Measurements from ENCODE around the gene COX6A1.
"Not testable (repeated sequence)": the region's sequence is repeated elsewhere in the genome, so short reads cannot be mapped to it uniquely, and the experiment has no call there.

The COX6A1 gene

GRCh38 chr12:120480211-120480610 lies 42.3 kb downstream of the COX6A1 start:
- H3K27me3 ChIP-seq = no peaks in the 10 kb centered on the region
- H3K4me3 ChIP-seq = no peak overlapping the region
- H4K20me1 ChIP-seq = no peaks in the 10 kb centered on the region
- H3K9me3 ChIP-seq (replicated peaks in 1 of 11) = no peaks in the 10 kb centered on the region
- H3K27ac ChIP-seq = no peak overlapping the region
- peak overlapping the region in 1 of 11 experiments; percentile 35; a peak in 2 of 22 replicates for H3K9ac ChIP-seq
- no peak for TF ChIP-seq Cebpa-rat (IDR thresholded peaks at IDR 0.05)
- H3K4me2 ChIP-seq = no peak overlapping the region
- H3K4me1 ChIP-seq = peaks cover 4 to 28% (median 11%) of the 10 kb centered on the region in 10 experiments; a peak in 16 of 20 replicates
- H3K36me3 ChIP-seq = peaks cover 0 to 19% (median 15%) of the 10 kb centered on the region in 11 experiments; a peak in 16 of 22 replicates

GRCh38 chr12:120481022-120481767 lies 43.3 kb downstream of the COX6A1 start:
- Histone ChIP-seq H3K4me3 (no peak overlapping the region), H3K27me3 (no peaks in the 10 kb centered on the region), H3K4me1 (peaks cover 9 to 18% (median 16%) of the 10 kb centered on the region in 10 experiments), H3K27ac (no peak overlapping the region), H3K4me2 (no peak overlapping the region), H3K9ac (no peak overlapping the region), H4K20me1 (no peaks in the 10 kb centered on the region), H3K9me3 (replicated peaks in 1 of 11) (no peaks in the 10 kb centered on the region), H3K36me3 (peaks cover 0 to 19% (median 15%) of the 10 kb centered on the region in 11 experiments; a peak in 16 of 22 replicates)
- TF ChIP-seq Cebpa-rat (IDR thresholded peaks at IDR 0.05) = no peak

GRCh38 chr12:120483621-120484020 lies 45.7 kb downstream of the COX6A1 start:
- no peak for TF ChIP-seq Cebpa-rat (IDR thresholded peaks at IDR 0.05)
- no peak overlapping the region for H3K4me3 ChIP-seq
- H3K36me3 ChIP-seq = peaks cover 0 to 22% (median 16%) of the 10 kb centered on the region in 11 experiments; a peak in 17 of 22 replicates
- no peaks in the 10 kb centered on the region for H3K27me3 ChIP-seq
- H3K4me2 ChIP-seq = peak overlapping the region in 7 of 11 experiments; percentile 1 to 43 (median 23); a peak in 10 of 22 replicates
- H4K20me1 ChIP-seq = no peaks in the 10 kb centered on the region
- peaks cover 14 to 33% (median 21%) of the 10 kb centered on the region in 10 experiments for H3K4me1 ChIP-seq
- H3K9me3 ChIP-seq (replicated peaks in 1 of 11) = no peaks in the 10 kb centered on the region
- no peak overlapping the region for H3K9ac ChIP-seq
- peak overlapping the region in 2 of 11 experiments; percentile 34 to 45; a peak in 2 of 22 replicates for H3K27ac ChIP-seq

GRCh38 chr12:120485961-120486881 lies 48.3 kb downstream of the COX6A1 start:
- Histone ChIP-seq H4K20me1 (no peaks in the 10 kb centered on the region), H3K4me3 (no peak overlapping the region), H3K4me2 (peak overlapping the region in 8 of 11 experiments; percentile 23 to 65 (median 59); a peak in 15 of 22 replicates), H3K9me3 (replicated peaks in 1 of 11) (no peaks in the 10 kb centered on the region), H3K36me3 (peaks cover 5 to 34% (median 26%) of the 10 kb centered on the region in 11 experiments; a peak in 18 of 22 replicates), H3K4me1 (peaks cover 15 to 40% (median 26%) of the 10 kb centered on the region in 10 experiments), H3K27ac (peak overlapping the region in 7 of 11 experiments; percentile 40 to 74 (median 59); a peak in 14 of 22 replicates), H3K27me3 (no peaks in the 10 kb centered on the region), H3K9ac (peak overlapping the region in 8 of 11 experiments; percentile 21 to 62 (median 30); a peak in 8 of 22 replicates)
- peak in 6 of 11 experiments; percentile 12 to 85 (median 69); a peak in 8 of 22 replicates for TF ChIP-seq Cebpa-rat (IDR thresholded peaks at IDR 0.05)

GRCh38 chr12:120487552-120487951 lies 49.6 kb downstream of the COX6A1 start:
- H4K20me1 ChIP-seq; H3K4me2 ChIP-seq; H3K9ac ChIP-seq; H3K9me3 ChIP-seq (replicated peaks in 1 of 11); H3K27me3 ChIP-seq; H3K4me3 ChIP-seq: not testable (repeated sequence)
- peak overlapping the region in 2 of 11 experiments; percentile 42 to 47; a peak in 3 of 22 replicates for H3K27ac ChIP-seq
- H3K4me1 ChIP-seq = peaks cover 15 to 40% (median 26%) of the 10 kb centered on the region in 10 experiments
- peaks cover 0 to 34% (median 22%) of the 10 kb centered on the region in 11 experiments; a peak in 13 of 22 replicates for H3K36me3 ChIP-seq

- H3K4me1 ChIP-seq = peaks cover 15 to 40% (median 24%) of the 10 kb centered on the region in 10 experiments
- peaks cover 0 to 28% (median 18%) of the 10 kb centered on the region in 11 experiments; a peak in 13 of 22 replicates for H3K36me3 ChIP-seq
- H3K4me2 ChIP-seq = no peak overlapping the region
- H4K20me1 ChIP-seq = no peaks in the 10 kb centered on the region
- no peak for TF ChIP-seq Cebpa-rat (IDR thresholded peaks at IDR 0.05)
- no peak overlapping the region for H3K4me3 ChIP-seq
- peak overlapping the region in 2 of 11 experiments; percentile 33 to 35; a peak in 2 of 22 replicates for H3K9ac ChIP-seq
- H3K27ac ChIP-seq = peak overlapping the region in 3 of 11 experiments; percentile 38 to 47 (median 42); a peak in 5 of 22 replicates
- no peaks in the 10 kb centered on the region for H3K27me3 ChIP-seq
- no peaks in the 10 kb centered on the region for H3K9me3 ChIP-seq (replicated peaks in 1 of 11)
Observed at GRCh38 chr12:120488057-120488640, 50.2 kb downstream of the COX6A1 start.

- H3K9me3 ChIP-seq (replicated peaks in 1 of 11) = no peaks in the 10 kb centered on the region
- H3K27ac ChIP-seq = no peak overlapping the region
- H3K36me3 ChIP-seq = peaks cover 0 to 27% (median 17%) of the 10 kb centered on the region in 11 experiments; a peak in 12 of 22 replicates
- no peaks in the 10 kb centered on the region for H3K27me3 ChIP-seq
- H4K20me1 ChIP-seq = no peaks in the 10 kb centered on the region
- TF ChIP-seq Cebpa-rat (IDR thresholded peaks at IDR 0.05) = no peak
- no peak overlapping the region for H3K4me3 ChIP-seq
- peaks cover 11 to 31% (median 15%) of the 10 kb centered on the region in 10 experiments; a peak in 19 of 20 replicates for H3K4me1 ChIP-seq
- H3K9ac ChIP-seq = no peak overlapping the region
- peak overlapping the region in 5 of 11 experiments; percentile 4 to 46 (median 33); a peak in 7 of 22 replicates for H3K4me2 ChIP-seq
Observed at GRCh38 chr12:120489018-120489417, 51.1 kb downstream of the COX6A1 start.

- Histone ChIP-seq H3K9ac (no peak overlapping the region; a peak in 1 of 22 replicates), H3K36me3 (peaks cover 0 to 27% (median 17%) of the 10 kb centered on the region in 11 experiments; a peak in 12 of 22 replicates), H3K27ac (no peak overlapping the region), H3K9me3 (replicated peaks in 1 of 11) (no peaks in the 10 kb centered on the region), H3K4me2 (no peak overlapping the region), H3K4me3 (no peak overlapping the region), H3K4me1 (peaks cover 22 to 38% (median 26%) of the 10 kb centered on the region in 10 experiments), H3K27me3 (no peaks in the 10 kb centered on the region), H4K20me1 (no peaks in the 10 kb centered on the region)
- TF ChIP-seq Cebpa-rat (IDR thresholded peaks at IDR 0.05) = no peak
Observed at GRCh38 chr12:120490325-120490724, 52.4 kb downstream of the COX6A1 start.
